H1 (cell line): ENCODE results near the gene TMEM181. TPM values are rescaled to one million over a fixed set of nuclear protein-coding genes. Genes with fewer than 3 reads are reported as not detected.

Experiments
- KDM5A ChIP-seq: fragments of 200-600 bp; IDR thresholded peaks from 2 replicates; pipeline ENCODE4 v1.7.1; 2012; ENCODE audit warnings: mild to moderate bottlenecking, low read length, inconsistent platforms, mixed read lengths
- SP2 ChIP-seq: IDR thresholded peaks from 2 replicates; pipeline ENCODE4 v1.6.1; 2012; ENCODE audit warnings: mild to moderate bottlenecking, low read length, inconsistent platforms
- polyA plus RNA-seq, 7 experiments: library from polyadenylated mRNA; depleted of rRNA in 3 of 7; stranded (reverse) in 5 of 7; unstranded in 2 of 7; fragments of >200 nt in 5 of 7; fragments of 200-250 nt in 2 of 7; gene quantifications; 1 replicate in 5 of 7; 2 replicates in 1 of 7; 4 replicates in 1 of 7; pipeline versions ENCODE4 v1.2.1 to v1.2.3, GENCODE V29; 2011 to 2013; ENCODE audit warnings: missing spikeins in 2 of 7, mixed read lengths in 2 of 7
- total RNA-seq: library from RNA; stranded (reverse); fragmentation: NEBNext Ultra II Directional; extraction: Animal tissue kit (Norgen Biotek cat#: 25700); gene quantifications from 2 replicates; pipeline ENCODE4 v1.2.1, GENCODE V29; 2021

Gene TMEM181
- total and polyA plus RNA-seq, 2 of the 8 experiments (the other 6 are each of a cell fraction or from before 2014, with no cell fraction given) = 8.6 to 19.0 TPM

DNA sequence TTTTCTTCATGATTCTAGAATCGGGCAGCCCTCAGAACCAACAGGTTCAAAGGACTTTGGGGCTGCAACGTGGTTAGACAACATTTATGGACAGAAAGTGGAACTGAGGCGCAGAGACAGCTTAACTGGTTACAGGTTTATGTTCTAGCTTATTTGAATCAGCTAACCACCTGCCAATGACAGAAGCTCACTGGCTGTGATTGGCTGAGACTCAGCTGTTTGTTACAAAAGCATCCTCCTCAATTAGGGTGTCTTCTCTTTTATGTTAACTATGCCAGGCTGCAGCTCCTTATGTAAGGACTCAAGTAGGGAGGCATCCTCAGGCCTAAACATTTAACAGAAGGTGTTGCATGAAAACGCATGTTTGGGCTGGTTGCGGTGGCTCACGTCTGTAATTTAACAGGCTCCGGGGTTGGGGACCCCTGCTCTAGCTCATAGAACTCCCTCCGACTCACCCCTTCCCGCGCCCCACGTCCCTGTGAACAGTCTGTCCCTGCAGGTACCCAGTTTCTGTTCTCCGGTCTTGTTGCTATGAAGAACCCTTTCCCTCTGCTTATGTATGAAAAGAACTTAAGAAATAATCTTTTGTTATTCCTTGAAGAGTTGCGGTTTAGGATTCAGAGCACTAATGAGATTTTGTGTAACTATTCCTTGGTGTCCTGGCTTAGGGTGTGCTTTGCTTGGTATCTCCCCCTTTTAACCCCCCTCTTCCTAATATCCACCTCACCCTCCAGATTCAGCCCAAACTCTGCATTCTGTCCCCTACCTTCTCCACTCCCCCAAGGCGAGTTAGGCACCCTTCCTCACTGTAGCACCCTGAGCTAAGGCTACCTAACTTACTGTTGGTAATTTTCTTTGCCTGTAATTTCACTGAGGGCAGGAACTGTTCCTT, 1.2 kb upstream of the TMEM181 start (continued):
- TF ChIP-seq SP2 (no peak), KDM5A (no peak)
